HG03432 (cell line): ENCODE measurements around the gene BCAT1.
"Not testable (repeated sequence)": the region's sequence is repeated elsewhere in the genome, so short reads cannot be mapped to it uniquely, and the experiment has no call there.

ENCODE experiments used
- ATAC-seq: cut with Tn5 transposase; IDR thresholded peaks from one replicate; pipeline ENCODE4 v1.9.1; 2021; ENCODE audit warnings: mild to moderate bottlenecking, moderate library complexity; ENCODE audit not compliant: unreplicated experiment

Gene BCAT1

GRCh38 chr12:24901576-24902461 is 47.1 kb downstream of the BCAT1 start:
- ATAC-seq = no peak

- ATAC-seq = no peak
Observed at GRCh38 chr12:24900196-24900595, 48.7 kb downstream of the BCAT1 start.

GRCh38 chr12:24899503-24900075 is 49.3 kb downstream of the BCAT1 start:
- no peak for ATAC-seq

GRCh38 chr12:24898606-24899005 is 50.3 kb downstream of the BCAT1 start:
- ATAC-seq = no peak

GRCh38 chr12:24898185-24898584 is 50.7 kb downstream of the BCAT1 start:
- no peak for ATAC-seq

- ATAC-seq = no peak
Observed at GRCh38 chr12:24896171-24896570, 52.7 kb downstream of the BCAT1 start.

GRCh38 chr12:24895612-24896011 is 53.3 kb downstream of the BCAT1 start:
- no peak for ATAC-seq

- no peak for ATAC-seq
Observed at GRCh38 chr12:24894879-24895278, 54.0 kb downstream of the BCAT1 start.

GRCh38 chr12:24890048-24890803 is 58.7 kb downstream of the BCAT1 start:
- ATAC-seq = no peak

GRCh38 chr12:24889411-24889810 is 59.5 kb downstream of the BCAT1 start:
- no peak for ATAC-seq

- ATAC-seq = no peak
Observed at GRCh38 chr12:24888813-24889212, 60.1 kb downstream of the BCAT1 start.

GRCh38 chr12:24884911-24885310 is 64.0 kb downstream of the BCAT1 start:
- ATAC-seq = no peak

GRCh38 chr12:24881724-24882371 is 67.1 kb downstream of the BCAT1 start:
- no peak for ATAC-seq

GRCh38 chr12:24881227-24881626 is 67.7 kb downstream of the BCAT1 start:
- ATAC-seq = no peak

GRCh38 chr12:24880732-24881131 is 68.2 kb downstream of the BCAT1 start:
- ATAC-seq = no peak

- ATAC-seq = no peak
Observed at GRCh38 chr12:24879644-24880043, 69.3 kb downstream of the BCAT1 start.

GRCh38 chr12:24875014-24875413 is 73.9 kb downstream of the BCAT1 start:
- no peak for ATAC-seq

- no peak for ATAC-seq
Observed at GRCh38 chr12:24872211-24872610, 76.7 kb downstream of the BCAT1 start.

GRCh38 chr12:24866139-24866538 is 82.8 kb downstream of the BCAT1 start:
- not testable (repeated sequence) for ATAC-seq

- ATAC-seq = peak; percentile 68
Observed at GRCh38 chr12:24864796-24865125, 84.1 kb downstream of the BCAT1 start.
